ENCODE results near the gene TAGLN2.

TAGLN2 gene

DNA sequence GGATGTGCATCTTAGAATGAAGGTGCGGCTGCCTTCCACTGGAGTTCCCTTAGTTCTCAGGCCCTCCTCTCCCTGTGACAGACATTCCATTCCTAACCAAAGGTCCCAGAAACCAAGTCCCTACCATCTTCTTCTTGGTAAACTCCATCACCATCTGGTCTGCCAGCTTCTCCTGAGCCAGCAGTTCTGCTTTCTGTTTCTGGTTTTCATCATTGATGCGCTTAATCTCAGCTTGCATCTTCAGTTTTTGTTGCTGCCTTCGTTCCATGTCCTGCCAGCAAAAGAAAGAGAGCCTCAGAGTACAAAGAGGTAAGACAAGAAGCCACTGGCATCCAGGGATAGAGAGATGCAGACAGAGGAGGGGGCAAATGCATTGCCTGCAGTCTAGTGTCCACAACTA lies 44.9 kb downstream of the TAGLN2 start:
- in situ Hi-C loops (cut with MboI; ENCODE audit: low sequenced_read_pairs): no loop called here

DNA sequence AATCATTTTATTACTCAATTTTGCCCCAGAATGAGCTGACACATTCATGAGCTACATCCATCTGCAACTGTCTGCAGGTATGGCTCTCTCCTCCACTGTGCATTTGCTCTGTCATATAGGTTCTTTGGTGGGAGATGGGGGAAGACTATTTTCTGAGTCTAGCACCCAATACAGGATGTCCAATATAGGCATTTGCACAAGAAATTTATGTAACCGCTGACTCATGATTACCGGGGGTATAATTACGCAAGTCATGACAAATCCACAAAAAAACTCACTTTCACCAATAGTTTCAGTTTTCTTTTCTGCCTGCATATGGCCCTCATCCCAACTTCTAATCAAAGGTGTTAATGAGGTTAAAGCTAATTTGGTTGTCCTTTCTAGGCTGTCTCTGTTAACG lies 45.3 kb downstream of the TAGLN2 start:
- in situ Hi-C loops (cut with MboI; ENCODE audit: low sequenced_read_pairs): no loop called here

- in situ Hi-C loops (cut with MboI; ENCODE audit: low sequenced_read_pairs): no loop called here
These were observed 46.2 kb downstream of the TAGLN2 start for GRCh38 chr1:159879136-159879535.

DNA sequence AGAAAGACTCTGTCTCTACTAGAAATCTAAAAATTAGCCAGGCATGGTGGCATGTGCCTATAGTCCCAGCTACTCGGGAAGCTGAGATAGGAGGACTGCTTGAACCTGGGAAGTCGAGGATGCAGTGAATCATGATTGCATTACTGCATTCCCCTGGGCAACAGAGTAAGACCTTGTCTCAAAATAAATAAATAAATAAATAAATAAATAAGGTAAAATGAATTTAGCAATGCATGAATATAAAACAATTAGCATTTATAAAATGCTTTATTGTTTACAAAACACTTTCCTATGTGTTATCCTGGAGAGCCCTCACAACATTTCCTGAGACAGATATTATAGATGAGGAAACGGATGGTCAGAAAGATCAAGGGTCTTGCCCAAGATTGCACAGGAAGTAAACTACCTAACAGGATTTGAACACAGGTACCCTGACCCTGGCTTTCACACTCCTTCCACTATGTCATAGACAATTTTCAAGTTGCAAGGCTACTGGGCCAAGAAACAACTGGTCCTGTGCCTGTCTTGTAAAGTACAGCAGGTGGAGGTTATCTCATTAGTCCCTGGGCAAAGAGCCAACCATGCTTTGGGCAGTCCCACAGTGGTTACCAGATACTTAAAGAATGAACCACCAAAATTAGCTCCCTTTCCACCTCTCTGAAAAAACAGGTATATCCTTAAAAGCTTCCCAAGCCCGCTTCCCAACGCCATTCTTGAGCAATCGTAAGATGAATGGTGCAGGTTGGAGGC lies 47.4 kb downstream of the TAGLN2 start:
- in situ Hi-C loops (cut with MboI; ENCODE audit: low sequenced_read_pairs): no loop called here

- in situ Hi-C loops (cut with MboI; ENCODE audit: low sequenced_read_pairs): no loop called here
These were observed 51.7 kb downstream of the TAGLN2 start for GRCh38 chr1:159873530-159874143.

DNA sequence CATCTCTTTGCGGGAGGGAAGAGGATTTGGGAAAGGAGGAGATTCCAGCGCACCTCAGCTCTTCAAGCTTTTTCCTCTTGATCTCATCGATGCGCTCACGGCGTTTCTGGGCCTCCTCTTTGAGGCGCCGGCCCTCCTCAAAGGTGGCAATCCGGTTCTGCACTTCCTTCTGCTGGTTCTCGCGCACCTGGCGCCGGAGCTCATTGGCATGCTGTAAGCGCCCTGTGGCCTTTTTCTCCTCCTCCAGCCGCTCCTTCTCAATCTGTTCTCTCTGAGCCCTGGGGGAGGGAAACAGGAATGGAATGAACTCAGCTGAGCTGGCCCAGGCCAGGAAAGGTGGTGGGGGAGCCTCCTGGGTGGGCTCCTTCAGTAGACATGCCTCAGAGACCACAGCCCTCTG lies 52.4 kb downstream of the TAGLN2 start:
- in situ Hi-C loops (cut with MboI; ENCODE audit: low sequenced_read_pairs): no loop called here

DNA sequence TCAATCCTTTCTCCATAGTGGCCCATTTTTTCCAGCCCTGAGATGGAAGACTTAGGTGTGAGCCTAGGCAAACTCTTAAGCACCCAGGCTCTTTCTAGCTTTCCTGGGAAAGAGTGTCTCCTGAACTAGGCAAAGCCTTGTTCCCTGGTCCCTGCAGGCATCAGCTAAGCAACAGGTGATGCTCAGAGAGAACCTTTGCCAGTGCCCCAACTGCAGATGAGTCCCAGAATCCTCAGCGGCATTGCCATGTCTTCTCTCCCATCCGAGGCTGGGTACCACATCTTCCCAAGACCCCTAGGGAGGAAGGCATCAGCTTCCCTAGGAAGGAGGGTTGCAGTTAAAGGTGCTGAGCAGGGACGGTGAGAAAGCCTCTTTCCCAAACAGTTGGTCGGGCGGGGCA lies 54.6 kb downstream of the TAGLN2 start:
- in situ Hi-C loops (cut with MboI; ENCODE audit: low sequenced_read_pairs): no loop called here

DNA sequence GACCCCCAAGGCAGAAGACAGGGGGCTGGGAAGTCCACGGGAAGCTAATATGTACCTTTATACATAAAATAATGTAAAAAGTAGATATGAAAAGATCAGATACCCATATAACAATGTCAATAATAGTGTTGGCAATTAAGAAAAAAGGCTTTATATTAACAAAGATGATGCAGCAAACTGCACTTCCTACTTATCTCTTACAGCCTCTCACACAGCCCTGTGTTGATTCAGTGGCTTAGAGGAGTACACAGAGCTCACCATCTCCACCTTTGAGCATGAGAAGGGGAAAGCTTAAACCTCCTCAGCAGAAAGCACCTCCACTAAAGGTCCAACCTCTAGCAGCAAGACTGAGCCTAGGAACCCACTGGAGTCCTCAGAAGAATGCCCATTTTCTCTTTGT lies 55.7 kb downstream of the TAGLN2 start:
- in situ Hi-C loops (cut with MboI; ENCODE audit: low sequenced_read_pairs): no loop called here

- in situ Hi-C loops (cut with MboI; ENCODE audit: low sequenced_read_pairs): no loop called here
These were observed 56.1 kb downstream of the TAGLN2 start for GRCh38 chr1:159869173-159869572.

DNA sequence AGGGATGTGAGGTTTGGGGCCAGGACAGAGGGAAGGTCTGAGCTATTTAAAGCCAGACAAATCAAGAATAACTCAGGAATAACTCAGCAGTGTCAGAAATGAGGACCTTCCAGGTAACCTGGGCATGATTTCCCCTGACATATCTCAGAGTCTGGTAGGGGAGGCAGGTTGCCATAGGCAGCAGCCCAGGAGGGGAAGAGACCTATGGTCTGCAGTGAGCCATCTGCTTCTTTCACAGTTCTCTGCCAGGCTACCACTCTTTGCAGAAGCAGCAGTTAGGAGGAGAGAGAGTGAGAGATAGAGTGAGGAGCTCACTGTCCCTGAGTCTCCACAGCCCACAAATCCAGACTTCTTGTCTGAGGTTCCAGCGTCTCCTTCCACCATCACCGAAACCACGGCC lies 56.5 kb downstream of the TAGLN2 start:
- in situ Hi-C loops (cut with MboI; ENCODE audit: low sequenced_read_pairs): no loop called here
